ENCODE data around the gene ELMO1. TPM values are rescaled to one million over a fixed set of nuclear protein-coding genes. Genes with fewer than 3 reads are reported as not detected.

ELMO1 gene
- polyA plus RNA-seq, 1 donor (not counting 4 experiments of a cell fraction or from before 2014, with no cell fraction given) = not detected

- Histone ChIP-seq H3K27ac (ENCODE audit: control insufficient read depth, insufficient read depth, low read length) (no peak overlapping the region), H3K9me3 (ENCODE audit: control insufficient read depth, low read depth, low read length) (no peaks in the 10 kb centered on the region), H3K4me2 (ENCODE audit: control insufficient read depth, extremely low read depth, insufficient read depth, low read depth, low read length) (no peak overlapping the region), H2AFZ (ENCODE audit: control insufficient read depth, low read length) (no peak overlapping the region), H3K4me3 (ENCODE audit: control insufficient read depth in 2 of 3, extremely low read depth in 1 of 3, insufficient read depth in 2 of 3, low read depth in 1 of 3, low read length in 3 of 3) (no peak overlapping the region), H3K9me1 (ENCODE audit: control insufficient read depth, extremely low read depth, insufficient read depth, low read length) (no peaks in the 10 kb centered on the region), H4K20me1 (ENCODE audit: control insufficient read depth, extremely low read depth, insufficient read depth, low read length) (no peaks in the 10 kb centered on the region), H3K9ac (ENCODE audit: control insufficient read depth, extremely low read depth, insufficient read depth, low read length) (no peak overlapping the region), H3K36me3 (ENCODE audit: control insufficient read depth in 2 of 2, extremely low read depth in 1 of 2, insufficient read depth in 2 of 2, low read length in 2 of 2) (no peaks in the 10 kb centered on the region), H3K4me1 (ENCODE audit: control insufficient read depth, extremely low read depth, insufficient read depth, low read length) (no peaks in the 10 kb centered on the region), H3K79me2 (ENCODE audit: control insufficient read depth, insufficient read depth, low read length) (no peaks in the 10 kb centered on the region), H3K27me3 (ENCODE audit: control insufficient read depth, extremely low read depth, insufficient read depth, low read length) (no peaks in the 10 kb centered on the region)
- FAIRE-seq = no peak
- no peak for TF ChIP-seq EZH2 (IDR thresholded peaks at IDR 0.05; ENCODE audit: low read length)
- TF ChIP-seq CTCF (optimal IDR thresholded peaks at IDR 0.05 in 1 of 3, IDR thresholded peaks at IDR 0.05 in 1 of 3, conservative IDR thresholded peaks at IDR 0.05 in 1 of 3; ENCODE audit: extremely low read depth in 1 of 3, insufficient read depth in 2 of 3, low read length in 3 of 3) = no peak
- DNase-seq (ENCODE audit: low read depth, low spot score) = no peak
- dilution Hi-C loops (cut with MboI; ENCODE audit: extremely low pct_ligation_motif_present, low sequenced_read_pairs) = no loop called here
Observed at GRCh38 chr7:37225285-37225969, 223.2 kb downstream of the ELMO1 start.

- Histone ChIP-seq H3K4me3 (ENCODE audit: control insufficient read depth in 2 of 3, extremely low read depth in 1 of 3, insufficient read depth in 2 of 3, low read depth in 1 of 3, low read length in 3 of 3) (no peak overlapping the region), H3K27me3 (ENCODE audit: control insufficient read depth, extremely low read depth, insufficient read depth, low read length) (no peaks in the 10 kb centered on the region), H3K9ac (ENCODE audit: control insufficient read depth, extremely low read depth, insufficient read depth, low read length) (no peak overlapping the region), H3K79me2 (ENCODE audit: control insufficient read depth, insufficient read depth, low read length) (no peaks in the 10 kb centered on the region), H3K27ac (ENCODE audit: control insufficient read depth, insufficient read depth, low read length) (no peak overlapping the region), H4K20me1 (ENCODE audit: control insufficient read depth, extremely low read depth, insufficient read depth, low read length) (no peaks in the 10 kb centered on the region), H3K4me1 (ENCODE audit: control insufficient read depth, extremely low read depth, insufficient read depth, low read length) (no peaks in the 10 kb centered on the region), H3K9me3 (ENCODE audit: control insufficient read depth, low read depth, low read length) (no peaks in the 10 kb centered on the region), H3K4me2 (ENCODE audit: control insufficient read depth, extremely low read depth, insufficient read depth, low read depth, low read length) (no peak overlapping the region), H3K9me1 (ENCODE audit: control insufficient read depth, extremely low read depth, insufficient read depth, low read length) (no peaks in the 10 kb centered on the region), H3K36me3 (ENCODE audit: control insufficient read depth in 2 of 2, extremely low read depth in 1 of 2, insufficient read depth in 2 of 2, low read length in 2 of 2) (no peaks in the 10 kb centered on the region), H2AFZ (ENCODE audit: control insufficient read depth, low read length) (no peak overlapping the region)
- DNase-seq (ENCODE audit: low read depth, low spot score) = no peak
- dilution Hi-C loops (cut with MboI; ENCODE audit: extremely low pct_ligation_motif_present, low sequenced_read_pairs) = loop anchor here (25.0 kb wide), 1 partner anchor 737 kb away; no protein-coding TSS in a partner anchor
- FAIRE-seq = no peak
- TF ChIP-seq EZH2 (IDR thresholded peaks at IDR 0.05; ENCODE audit: low read length) = no peak
- TF ChIP-seq CTCF (optimal IDR thresholded peaks at IDR 0.05 in 1 of 3, IDR thresholded peaks at IDR 0.05 in 1 of 3, conservative IDR thresholded peaks at IDR 0.05 in 1 of 3; ENCODE audit: extremely low read depth in 1 of 3, insufficient read depth in 2 of 3, low read length in 3 of 3) = no peak
Observed at GRCh38 chr7:37224746-37225145, 223.9 kb downstream of the ELMO1 start.

Measured in keratinocyte (primary cell).